H9 (cell line): ENCODE measurements around the gene UNK. TPM values are rescaled to one million over a fixed set of nuclear protein-coding genes. Genes with fewer than 3 reads are reported as not detected.

Experiments used
- DNase-seq: peaks from one replicate; pipeline ENCODE4 v3.0.0-alpha.2; 2017
- H2AFZ ChIP-seq: one replicate; pipeline ENCODE4 v1.6.1; 2013; ENCODE audit warnings: mild to moderate bottlenecking, low read length, control low read depth, moderate library complexity
- H2AK5ac ChIP-seq: 2 replicates; pipeline ENCODE4 v1.6.1; 2013; ENCODE audit warnings: low read length, control low read depth, mixed read lengths; ENCODE audit not compliant: insufficient read length
- H2BK120ac ChIP-seq: one replicate; pipeline ENCODE4 v1.6.1; 2013; ENCODE audit warnings: low read depth, mild to moderate bottlenecking, low read length, control low read depth, inconsistent platforms; ENCODE audit not compliant: poor library complexity, severe bottlenecking
- H2BK12ac ChIP-seq: 2 replicates; pipeline ENCODE4 v1.6.1; 2013; ENCODE audit warnings: low read length, control low read depth, mixed read lengths, low read depth; ENCODE audit not compliant: insufficient read length
- H2BK15ac ChIP-seq: 2 replicates; pipeline ENCODE4 v1.6.1; 2013; ENCODE audit warnings: low read depth, low read length, control low read depth
- H2BK20ac ChIP-seq: one replicate; pipeline ENCODE4 v1.6.1; 2013; ENCODE audit warnings: low read depth, mild to moderate bottlenecking, low read length, control low read depth, inconsistent platforms; ENCODE audit not compliant: poor library complexity, severe bottlenecking
- H2BK5ac ChIP-seq: 2 replicates; pipeline ENCODE4 v1.6.1; 2013; ENCODE audit warnings: low read length, control low read depth, mixed read lengths; ENCODE audit not compliant: insufficient read length
- H3K14ac ChIP-seq: 2 replicates; pipeline ENCODE4 v1.6.1; 2013; ENCODE audit warnings: low read length, control low read depth; ENCODE audit not compliant: insufficient read depth
- H3K18ac ChIP-seq: 2 replicates; pipeline ENCODE4 v1.6.1; 2013; ENCODE audit warnings: low read depth, mild to moderate bottlenecking, mixed read lengths, low read length, control low read depth; ENCODE audit not compliant: insufficient read length
- H3K23ac ChIP-seq: 2 replicates; pipeline ENCODE4 v1.6.1; 2013; ENCODE audit warnings: low read length, control low read depth, mixed read lengths, low read depth; ENCODE audit not compliant: insufficient read length
- H3K23me2 ChIP-seq: 2 replicates; pipeline ENCODE4 v1.6.1; 2013; ENCODE audit warnings: low read depth, mild to moderate bottlenecking, mixed read lengths, low read length, control low read depth; ENCODE audit not compliant: insufficient read length, poor library complexity, severe bottlenecking
- H3K27ac ChIP-seq: 2 replicates; pipeline ENCODE4 v1.5.1; 2013; ENCODE audit warnings: low read length, control low read depth, mixed read lengths, low read depth; ENCODE audit not compliant: insufficient read length
- H3K27me3 ChIP-seq: 2 replicates; pipeline ENCODE4 v1.6.1; 2013; ENCODE audit warnings: low read length, control low read depth, inconsistent platforms; ENCODE audit not compliant: insufficient read depth
- H3K4ac ChIP-seq: 2 replicates; pipeline ENCODE4 v1.6.1; 2013; ENCODE audit warnings: low read depth, mild to moderate bottlenecking, control low read depth, inconsistent platforms, low read length, moderate library complexity
- H3K4me1 ChIP-seq: 2 replicates; pipeline ENCODE4 v1.6.1; 2013; ENCODE audit warnings: low read length, control low read depth, inconsistent platforms; ENCODE audit not compliant: insufficient read depth
- H3K4me2 ChIP-seq: 2 replicates; pipeline ENCODE4 v1.6.1; 2013; ENCODE audit warnings: low read length, control low read depth, mixed read lengths; ENCODE audit not compliant: insufficient read length, insufficient read depth
- H3K56ac ChIP-seq: 2 replicates; pipeline ENCODE4 v1.6.1; 2013; ENCODE audit warnings: low read depth, mild to moderate bottlenecking, mixed read lengths, low read length, control low read depth; ENCODE audit not compliant: insufficient read length
- H3K79me1 ChIP-seq: 2 replicates; pipeline ENCODE4 v1.6.1; 2013; ENCODE audit warnings: low read depth, mild to moderate bottlenecking, moderate library complexity, low read length, control low read depth, inconsistent platforms; ENCODE audit not compliant: insufficient read depth, poor library complexity, severe bottlenecking
- H3K79me2 ChIP-seq: 2 replicates; pipeline ENCODE4 v1.6.1; 2013; ENCODE audit warnings: low read length, control low read depth, inconsistent platforms; ENCODE audit not compliant: insufficient read depth
- H3K9ac ChIP-seq: 2 replicates; pipeline ENCODE4 v1.6.1; 2013; ENCODE audit warnings: low read length, control low read depth, mixed read lengths; ENCODE audit not compliant: insufficient read length; ENCODE audit errors: extremely low read depth
- H3K9me3 ChIP-seq: one replicate; pipeline ENCODE4 v1.6.1; 2013; ENCODE audit warnings: low read depth, low read length, inconsistent platforms; ENCODE audit not compliant: control insufficient read depth
- H3T11ph ChIP-seq: one replicate; pipeline ENCODE4 v1.6.1; 2013; ENCODE audit warnings: mild to moderate bottlenecking, low read length, control low read depth, inconsistent platforms
- H4K20me1 ChIP-seq: one replicate; pipeline ENCODE4 v1.6.1; 2013; ENCODE audit not compliant: control insufficient read depth, insufficient read length, insufficient read depth
- H4K5ac ChIP-seq: 2 replicates; pipeline ENCODE4 v1.6.1; 2013; ENCODE audit warnings: low read depth, mild to moderate bottlenecking, mixed read lengths, low read length, control low read depth; ENCODE audit not compliant: insufficient read length
- H4K8ac ChIP-seq: replicated peaks from 2 replicates; pipeline ENCODE4 v1.6.1; 2013; ENCODE audit warnings: low read length, control low read depth, mixed read lengths, low read depth; ENCODE audit not compliant: insufficient read length
- H4K91ac ChIP-seq: 2 replicates; pipeline ENCODE4 v1.6.1; 2013; ENCODE audit warnings: low read depth, mild to moderate bottlenecking, moderate library complexity, mixed read lengths, low read length, control low read depth; ENCODE audit not compliant: insufficient read length
- H3K27ac Mint-ChIP-seq, 3 experiments: 2 replicates in 2 of 3; 3 replicates in 1 of 3; pipeline ENCODE4 v1.8.0; 2020 to 2021; ENCODE audit warnings: mixed read lengths in 3 of 3, mild to moderate bottlenecking in 1 of 3, moderate library complexity in 1 of 3
- H3K27me3 Mint-ChIP-seq: 2 replicates; pipeline ENCODE4 v1.8.0; 2021; ENCODE audit warnings: low read depth, mild to moderate bottlenecking, moderate library complexity, mixed read lengths
- H3K36me3 Mint-ChIP-seq, 3 experiments: 2 replicates in 2 of 3; 3 replicates in 1 of 3; pipeline ENCODE4 v1.8.0; 2020 to 2021; ENCODE audit warnings: low read depth in 3 of 3, mixed read lengths in 3 of 3; ENCODE audit not compliant: insufficient read depth in 1 of 3
- H3K4me1 Mint-ChIP-seq, 2 experiments: 2 replicates each; pipeline ENCODE4 v1.8.0; 2020; ENCODE audit warnings: mixed read lengths in 2 of 2
- H3K4me3 Mint-ChIP-seq, 2 experiments: 2 replicates in 1 of 2; 3 replicates in 1 of 2; pipeline ENCODE4 v1.8.0; 2020 to 2021; ENCODE audit warnings: mild to moderate bottlenecking in 2 of 2, mixed read lengths in 2 of 2, moderate library complexity in 1 of 2
- H3K9me3 Mint-ChIP-seq, 2 experiments: 2 replicates in 1 of 2; 3 replicates in 1 of 2; pipeline ENCODE4 v1.8.0; 2020; ENCODE audit warnings: mild to moderate bottlenecking in 2 of 2, mixed read lengths in 2 of 2, moderate library complexity in 1 of 2
- WGBS: extraction: QIAGEN DNeasy Blood & Tissue Kit; methylation state at CpG from one replicate; pipeline ENCODE4 v1.1.7; 2013; ENCODE audit warnings: missing lambda C conversion rate, low lambda C conversion rate, mixed read lengths; ENCODE audit not compliant: insufficient read length; ENCODE audit errors: extremely low coverage; 5-methylcytosine and 5-hydroxymethylcytosine counted together
- total RNA-seq: library from RNA; stranded (reverse); gene quantifications from 2 replicates; pipeline ENCODE4 v1.2.1, GENCODE V29; 2021
- TF ChIP-seq, protein P1 (sequence below): fragments of 200-600 bp; sonication (generic); conservative IDR thresholded peaks from 3 replicates; pipeline ENCODE4 v1.8.0; 2021; ENCODE audit warnings: antibody characterized with exemption, mild to moderate bottlenecking

The UNK gene
- total RNA-seq, 1 experiment from 2014 or later: 36.4 TPM

DNA sequence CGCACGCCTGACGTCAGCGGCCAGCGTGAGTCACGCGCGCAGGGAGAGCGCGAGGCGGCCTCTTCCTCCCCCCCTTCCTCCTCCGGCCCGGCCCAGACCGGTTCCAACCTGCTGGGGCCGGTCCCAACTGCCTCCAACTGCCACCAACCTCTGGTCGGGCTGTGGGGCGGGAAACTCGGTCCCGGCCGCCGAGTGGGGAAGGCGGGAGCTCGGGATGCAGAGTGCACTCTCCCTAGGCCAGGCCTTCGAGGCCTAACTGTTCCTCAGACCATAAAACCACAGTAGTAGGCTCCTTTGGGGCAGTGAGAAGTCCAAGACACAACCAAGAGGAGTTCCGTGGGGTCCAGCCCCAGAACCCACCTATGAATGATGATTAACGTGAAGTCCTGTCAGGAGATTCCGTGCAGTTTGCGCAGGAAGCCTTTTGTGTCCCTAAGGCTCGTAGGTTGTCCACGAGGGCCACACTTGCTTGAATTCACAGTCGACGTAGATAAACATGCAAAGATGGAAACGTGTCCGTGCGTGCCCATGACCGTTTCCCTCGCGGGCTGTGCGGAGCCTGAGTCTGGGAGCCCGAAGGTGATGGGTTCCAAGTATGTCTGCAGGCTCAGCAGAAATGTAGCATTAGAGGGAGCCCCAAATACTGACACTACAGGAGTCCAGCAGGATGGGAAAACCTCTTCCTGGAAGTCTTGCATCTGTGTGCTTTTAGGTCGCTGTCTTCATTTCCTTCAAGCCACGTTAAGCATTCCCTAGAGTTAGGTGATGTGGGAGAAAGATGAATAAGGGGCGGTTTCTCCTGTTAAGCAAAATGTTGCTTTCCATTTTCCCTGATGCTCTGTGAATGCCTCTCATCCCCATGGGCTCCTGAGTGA is 647 bp downstream of the UNK start:
- Histone ChIP-seq H2BK120ac (peak overlapping the region; percentile 97), H3K27ac (peak overlapping the region; percentile 86), H3K9ac (peak overlapping the region; percentile 98), H2AFZ (no peak overlapping the region), H2AK5ac (peak overlapping the region; percentile 36), H3K4me1 (peaks cover 2% of the 10 kb centered on the region; the same call in 1 of the 2 replicates), H4K20me1 (no peaks in the 10 kb centered on the region), H3K27me3 (no peaks in the 10 kb centered on the region), H3K23ac (no peak overlapping the region), H2BK5ac (peak overlapping the region; percentile 91), H3K4ac (peak overlapping the region; percentile 36; the same call in 1 of the 2 replicates), H3K56ac (peak overlapping the region; percentile 97), H2BK15ac (no peak overlapping the region; the same call in 1 of the 2 replicates), H3K18ac (peak overlapping the region; percentile 96), H4K91ac (peak overlapping the region; percentile 88), H4K5ac (peak overlapping the region; percentile 98), H3K23me2 (peaks cover 13% of the 10 kb centered on the region), H4K8ac (peak overlapping the region; percentile 74), H3T11ph (peak overlapping the region; percentile 95), H2BK20ac (no peak overlapping the region), H2BK12ac (peak overlapping the region; percentile 5), H3K14ac (peak overlapping the region; percentile 99), H3K9me3 (no peaks in the 10 kb centered on the region), H3K79me1 (peaks cover 3% of the 10 kb centered on the region), H3K4me2 (peak overlapping the region; percentile 70), H3K79me2 (peaks cover 22% of the 10 kb centered on the region; the same call in 1 of the 2 replicates)
- Mint-ChIP-seq H3K36me3 (peaks cover 0 to 7% (median 4%) of the 10 kb centered on the region in 3 experiments; a peak in 6 of 7 replicates), H3K27ac (peak overlapping the region; percentile 99 to 100 (median 99)), H3K9me3 (no peaks in the 10 kb centered on the region), H3K4me1 (peaks cover 29 to 33% of the 10 kb centered on the region in 2 experiments), H3K4me3 (peak overlapping the region; percentile 90 to 95), H3K27me3 (no peaks in the 10 kb centered on the region)
- TF ChIP-seq, protein P1, sequence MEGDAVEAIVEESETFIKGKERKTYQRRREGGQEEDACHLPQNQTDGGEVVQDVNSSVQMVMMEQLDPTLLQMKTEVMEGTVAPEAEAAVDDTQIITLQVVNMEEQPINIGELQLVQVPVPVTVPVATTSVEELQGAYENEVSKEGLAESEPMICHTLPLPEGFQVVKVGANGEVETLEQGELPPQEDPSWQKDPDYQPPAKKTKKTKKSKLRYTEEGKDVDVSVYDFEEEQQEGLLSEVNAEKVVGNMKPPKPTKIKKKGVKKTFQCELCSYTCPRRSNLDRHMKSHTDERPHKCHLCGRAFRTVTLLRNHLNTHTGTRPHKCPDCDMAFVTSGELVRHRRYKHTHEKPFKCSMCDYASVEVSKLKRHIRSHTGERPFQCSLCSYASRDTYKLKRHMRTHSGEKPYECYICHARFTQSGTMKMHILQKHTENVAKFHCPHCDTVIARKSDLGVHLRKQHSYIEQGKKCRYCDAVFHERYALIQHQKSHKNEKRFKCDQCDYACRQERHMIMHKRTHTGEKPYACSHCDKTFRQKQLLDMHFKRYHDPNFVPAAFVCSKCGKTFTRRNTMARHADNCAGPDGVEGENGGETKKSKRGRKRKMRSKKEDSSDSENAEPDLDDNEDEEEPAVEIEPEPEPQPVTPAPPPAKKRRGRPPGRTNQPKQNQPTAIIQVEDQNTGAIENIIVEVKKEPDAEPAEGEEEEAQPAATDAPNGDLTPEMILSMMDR: no peak
- WGBS: no CpG with 5 or more reads among the region's 43 CpGs
- no peak for DNase-seq
